SK-MEL-5 (cell line): ENCODE data around the gene ZFP1. TPM values are rescaled to one million over a fixed set of nuclear protein-coding genes. Genes with fewer than 3 reads are reported as not detected.
"Not testable (repeated sequence)": the region's sequence is repeated elsewhere in the genome, so short reads cannot be mapped to it uniquely, and the experiment has no call there.

ENCODE experiments used
- DNase-seq: peaks from one replicate; pipeline ENCODE4 v3.0.0-alpha.2; 2016; ENCODE audit warnings: low read depth, low spot score
- in situ Hi-C: cut with HindIII; loops from 2 replicates; pipeline ENCODE4 v1.10.0; 2016; ENCODE audit warnings: low sequenced_read_pairs, high pct_unique_total_duplicates, low pct_unique_long_range_greater_than_20kb
- total RNA-seq: library from RNA; depleted of rRNA; stranded (reverse); fragments of >200 nt; shearing (Covaris generic); gene quantifications from 2 replicates; pipeline ENCODE4 v1.2.3, GENCODE V29; 2014

The ZFP1 gene
- total RNA-seq, 1 experiment from 2014 or later, result 8.7 TPM

- DNase-seq, result no peak
- in situ Hi-C loops, result loop anchor here (25.0 kb wide), 1 partner anchor 120 kb away; no protein-coding TSS in a partner anchor
These were observed 44.4 kb downstream of the ZFP1 start for GRCh38 chr16:75192606-75193264.

GRCh38 chr16:75193265-75193650 is 44.9 kb downstream of the ZFP1 start:
- DNase-seq, result no peak
- in situ Hi-C loops, result loop anchor here (25.0 kb wide), 1 partner anchor 119 kb away; no protein-coding TSS in a partner anchor

- in situ Hi-C loops, result loop anchor here (25.0 kb wide), 1 partner anchor 118 kb away; no protein-coding TSS in a partner anchor
- DNase-seq, result no peak
These were observed 45.6 kb downstream of the ZFP1 start for GRCh38 chr16:75193730-75194444.

GRCh38 chr16:75195811-75196790 is 47.8 kb downstream of the ZFP1 start:
- in situ Hi-C loops, result loop anchor here (25.0 kb wide), 1 partner anchor 116 kb away; no protein-coding TSS in a partner anchor
- DNase-seq, result no peak

- no peak for DNase-seq
- in situ Hi-C loops, result loop anchor here (25.0 kb wide), 1 partner anchor 115 kb away; no protein-coding TSS in a partner anchor
These were observed 48.5 kb downstream of the ZFP1 start for GRCh38 chr16:75196836-75197235.

- in situ Hi-C loops, result loop anchor here (25.0 kb wide), 1 partner anchor 115 kb away; no protein-coding TSS in a partner anchor
- peak; percentile 4 for DNase-seq
These were observed 49.3 kb downstream of the ZFP1 start for GRCh38 chr16:75197522-75198134.

GRCh38 chr16:75198135-75198600 is 49.8 kb downstream of the ZFP1 start:
- in situ Hi-C loops, result loop anchor here (25.0 kb wide), 1 partner anchor 114 kb away; no protein-coding TSS in a partner anchor
- DNase-seq, result no peak

GRCh38 chr16:75202069-75202590 is 53.8 kb downstream of the ZFP1 start:
- no peak for DNase-seq
- in situ Hi-C loops, result no loop called here

GRCh38 chr16:75203096-75203495 is 54.8 kb downstream of the ZFP1 start:
- in situ Hi-C loops, result no loop called here
- DNase-seq, result no peak

GRCh38 chr16:75203667-75204409 is 55.5 kb downstream of the ZFP1 start:
- no peak for DNase-seq
- in situ Hi-C loops, result no loop called here

GRCh38 chr16:75204410-75204758 is 56.1 kb downstream of the ZFP1 start:
- DNase-seq, result no peak
- in situ Hi-C loops, result no loop called here

GRCh38 chr16:75204905-75205304 is 56.6 kb downstream of the ZFP1 start:
- in situ Hi-C loops, result not testable (repeated sequence)

GRCh38 chr16:75205438-75205837 is 57.1 kb downstream of the ZFP1 start:
- in situ Hi-C loops, DNase-seq: not testable (repeated sequence)

More at GRCh38 chr16:75204905-75205304, 56.6 kb downstream of the ZFP1 start:
- not testable (repeated sequence) for DNase-seq

GRCh38 chr16:75205961-75206748 is 57.8 kb downstream of the ZFP1 start:
- in situ Hi-C loops, DNase-seq: not testable (repeated sequence)

- DNase-seq, result no peak
- in situ Hi-C loops, result no loop called here
These were observed 58.6 kb downstream of the ZFP1 start, which contains the start of gene CTRB2 for GRCh38 chr16:75206749-75207451. Gene CTRB2, minus strand, starts transcription at chr16:75207161. Its CDS starts 20 bp downstream, at chr16:75207141.
